DND-41 (cell line): ENCODE measurements around the gene HLCS.

Source experiments
- ATAC-seq: fragments of 200-7000 bp; cut with Tn5 transposase; 3 replicates; pipeline ENCODE4 v1.9.1; 2021; ENCODE audit warnings: low read depth; ENCODE audit not compliant: insufficient read depth
- DNase-seq: peaks from one replicate; pipeline ENCODE4 v3.0.0-alpha.2; 2020
- H2AFZ ChIP-seq: 2 replicates; pipeline ENCODE4 v1.6.0; 2012; ENCODE audit warnings: low read depth, low read length
- H3K27ac ChIP-seq: 2 replicates; pipeline ENCODE4 v1.5.1; 2012; ENCODE audit warnings: low read length, inconsistent platforms
- H3K27me3 ChIP-seq: fragments of 200-600 bp; sonication (generic); 2 replicates; pipeline ENCODE4 v1.6.0; 2012; ENCODE audit warnings: low read length, mild to moderate bottlenecking, inconsistent platforms; ENCODE audit not compliant: insufficient read depth, poor library complexity
- H3K36me3 ChIP-seq: 2 replicates; pipeline ENCODE4 v1.5.1; 2012; ENCODE audit warnings: low read length, inconsistent platforms; ENCODE audit not compliant: insufficient read depth
- H3K4me1 ChIP-seq: 2 replicates; pipeline ENCODE4 v1.5.1; 2012; ENCODE audit warnings: mild to moderate bottlenecking, low read length; ENCODE audit not compliant: insufficient read depth
- H3K4me2 ChIP-seq: 2 replicates; pipeline ENCODE4 v1.6.0; 2012; ENCODE audit warnings: mild to moderate bottlenecking, moderate library complexity, low read length, inconsistent platforms; ENCODE audit not compliant: insufficient read depth
- H3K4me3 ChIP-seq, 2 experiments: fragments of 200-600 bp in 1 of 2; shearing (Covaris generic) in 1 of 2; 2 replicates each; pipeline ENCODE4 v1.5.1; 2012 to 2016; ENCODE audit warnings: inconsistent platforms in 2 of 2, low read length in 2 of 2, mild to moderate bottlenecking in 2 of 2, low read depth in 1 of 2, moderate library complexity in 1 of 2
- H3K79me2 ChIP-seq: 2 replicates; pipeline ENCODE4 v1.6.0; 2012; ENCODE audit warnings: low read length, inconsistent platforms; ENCODE audit not compliant: insufficient read depth
- H3K9ac ChIP-seq: 2 replicates; pipeline ENCODE4 v1.6.0; 2012; ENCODE audit warnings: low read depth, mild to moderate bottlenecking, inconsistent platforms, low read length, moderate library complexity
- H3K9me3 ChIP-seq: 2 replicates; pipeline ENCODE4 v1.5.1; 2012; ENCODE audit warnings: low read length, moderate library complexity, mild to moderate bottlenecking, inconsistent platforms; ENCODE audit not compliant: insufficient read depth, severe bottlenecking
- H4K20me1 ChIP-seq: 2 replicates; pipeline ENCODE4 v1.6.0; 2012; ENCODE audit warnings: low read length; ENCODE audit not compliant: insufficient read depth
- EZH2 ChIP-seq: IDR thresholded peaks from 3 replicates; pipeline ENCODE4 v1.6.1; 2012; ENCODE audit warnings: borderline replicate concordance, low read depth, mild to moderate bottlenecking, moderate library complexity, low read length, inconsistent platforms; ENCODE audit not compliant: severe bottlenecking
- TF ChIP-seq, protein P1 (sequence below): IDR thresholded peaks from 2 replicates; pipeline ENCODE4 v1.5.1; 2012; ENCODE audit warnings: borderline replicate concordance, low read length, moderate library complexity, mild to moderate bottlenecking; ENCODE audit not compliant: poor library complexity, severe bottlenecking; ENCODE audit errors: extremely low read depth

HLCS gene

DNA sequence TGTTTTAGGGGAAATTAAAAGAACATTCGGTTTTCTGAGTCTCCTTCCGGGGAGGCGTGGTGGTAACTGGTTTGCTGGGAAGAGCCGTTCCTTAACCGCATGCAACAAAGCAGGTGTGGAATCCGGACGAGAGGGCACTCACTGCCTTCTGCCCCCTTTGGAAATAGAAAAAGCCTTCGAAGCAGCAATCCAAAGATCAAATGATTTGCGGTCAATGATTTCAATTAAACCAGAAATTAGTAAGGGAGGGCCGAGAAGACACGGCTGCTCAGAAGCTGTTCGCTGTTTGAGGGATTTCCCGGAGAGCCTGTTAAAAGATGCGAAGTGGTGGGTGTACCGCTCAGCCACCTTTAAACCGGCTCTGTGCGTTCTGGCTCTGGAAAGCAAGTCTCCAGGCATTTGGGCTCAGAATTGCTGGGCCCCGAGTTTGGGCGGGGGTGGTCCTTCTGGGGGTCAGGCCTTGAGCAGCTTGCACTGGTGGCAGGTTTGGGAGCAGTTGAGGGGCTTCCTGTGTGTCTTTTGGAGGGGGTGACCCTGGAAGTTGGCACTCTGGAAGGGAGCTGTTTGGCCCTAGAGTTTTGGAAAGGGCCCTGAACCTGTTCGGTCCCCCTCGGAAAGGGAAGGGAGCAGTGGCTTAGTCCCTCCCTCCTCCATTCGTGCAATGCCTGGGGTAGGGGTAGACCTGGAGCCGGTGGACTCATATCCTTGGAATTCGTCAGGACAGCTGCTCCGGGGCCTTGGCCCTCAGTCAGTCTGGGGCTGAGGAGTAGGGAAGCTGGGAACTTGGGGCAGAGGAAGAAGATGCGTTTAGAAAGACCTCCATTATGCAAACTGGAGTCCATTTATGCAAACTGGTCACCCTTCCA is 264.5 kb downstream of the HLCS start:
- no peaks in the 10 kb centered on the region for H3K27me3 ChIP-seq
- TF ChIP-seq, protein P1, sequence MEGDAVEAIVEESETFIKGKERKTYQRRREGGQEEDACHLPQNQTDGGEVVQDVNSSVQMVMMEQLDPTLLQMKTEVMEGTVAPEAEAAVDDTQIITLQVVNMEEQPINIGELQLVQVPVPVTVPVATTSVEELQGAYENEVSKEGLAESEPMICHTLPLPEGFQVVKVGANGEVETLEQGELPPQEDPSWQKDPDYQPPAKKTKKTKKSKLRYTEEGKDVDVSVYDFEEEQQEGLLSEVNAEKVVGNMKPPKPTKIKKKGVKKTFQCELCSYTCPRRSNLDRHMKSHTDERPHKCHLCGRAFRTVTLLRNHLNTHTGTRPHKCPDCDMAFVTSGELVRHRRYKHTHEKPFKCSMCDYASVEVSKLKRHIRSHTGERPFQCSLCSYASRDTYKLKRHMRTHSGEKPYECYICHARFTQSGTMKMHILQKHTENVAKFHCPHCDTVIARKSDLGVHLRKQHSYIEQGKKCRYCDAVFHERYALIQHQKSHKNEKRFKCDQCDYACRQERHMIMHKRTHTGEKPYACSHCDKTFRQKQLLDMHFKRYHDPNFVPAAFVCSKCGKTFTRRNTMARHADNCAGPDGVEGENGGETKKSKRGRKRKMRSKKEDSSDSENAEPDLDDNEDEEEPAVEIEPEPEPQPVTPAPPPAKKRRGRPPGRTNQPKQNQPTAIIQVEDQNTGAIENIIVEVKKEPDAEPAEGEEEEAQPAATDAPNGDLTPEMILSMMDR, result no peak
- TF ChIP-seq EZH2, result no peak
- H3K27ac ChIP-seq, result peak overlapping the region; percentile 86
- H3K9ac ChIP-seq, result peak overlapping the region; percentile 81
- DNase-seq (peak; percentile 39), ATAC-seq (peak; percentile 11; the same call in 2 of the 3 replicates)
- peak overlapping the region; percentile 35 to 73; a peak in 3 of 4 replicates for H3K4me3 ChIP-seq
- no peaks in the 10 kb centered on the region for H3K36me3 ChIP-seq
- H4K20me1 ChIP-seq, result no peaks in the 10 kb centered on the region
- peak overlapping the region; percentile 68 for H3K4me2 ChIP-seq
- H3K79me2 ChIP-seq, result peaks cover 38% of the 10 kb centered on the region
- peaks cover 40% of the 10 kb centered on the region for H3K4me1 ChIP-seq
- H2AFZ ChIP-seq, result peak overlapping the region; percentile 75
- H3K9me3 ChIP-seq, result peaks cover 1% of the 10 kb centered on the region

DNA sequence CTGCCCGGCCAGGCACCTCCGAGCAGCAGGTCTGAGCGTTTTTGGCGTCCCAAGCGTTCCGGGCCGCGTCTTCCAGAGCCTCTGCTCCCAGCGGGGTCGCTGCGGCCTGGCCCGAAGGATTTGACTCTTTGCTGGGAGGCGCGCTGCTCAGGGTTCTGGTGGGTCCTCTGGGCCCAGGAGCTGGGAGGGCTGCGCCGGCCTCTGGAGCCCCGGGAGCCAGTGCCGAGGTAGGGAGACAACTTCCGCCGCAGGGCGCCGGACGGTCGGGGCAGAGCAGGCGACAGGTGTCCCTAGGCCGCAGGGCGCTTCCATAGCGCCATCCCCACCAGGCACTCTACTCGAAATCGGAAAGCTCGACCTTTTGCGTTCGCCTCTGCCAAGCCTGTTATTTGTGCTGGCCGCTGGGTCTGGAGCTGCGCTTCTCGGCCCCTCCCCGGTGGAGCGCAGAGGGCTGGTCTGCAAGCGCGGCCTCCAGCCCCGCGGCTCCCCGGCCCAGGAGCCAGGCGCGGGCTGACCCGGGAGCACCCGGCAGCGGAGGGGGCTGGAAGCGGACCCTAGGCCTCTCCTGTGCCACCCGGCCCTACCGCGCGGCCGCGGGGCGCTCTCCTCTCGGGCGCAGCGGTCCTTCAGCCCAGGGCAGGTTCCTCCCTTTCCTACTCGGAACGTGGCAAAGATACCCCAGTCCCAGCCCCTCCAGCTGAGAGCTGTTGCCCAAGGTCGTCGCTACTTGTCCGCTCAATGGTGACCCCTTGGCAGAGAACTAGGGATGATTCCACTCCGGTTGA is 265.3 kb downstream of the HLCS start:
- TF ChIP-seq, protein P1, result peak; percentile 30
- TF ChIP-seq EZH2, result no peak
- no peaks in the 10 kb centered on the region for H4K20me1 ChIP-seq
- peak overlapping the region; percentile 81 for H3K9ac ChIP-seq
- H3K4me1 ChIP-seq, result peaks cover 36% of the 10 kb centered on the region
- H3K27ac ChIP-seq, result peak overlapping the region; percentile 86
- peaks cover 35% of the 10 kb centered on the region for H3K79me2 ChIP-seq
- no peaks in the 10 kb centered on the region for H3K36me3 ChIP-seq
- H3K4me2 ChIP-seq, result peak overlapping the region; percentile 68
- H3K9me3 ChIP-seq, result peaks cover 5% of the 10 kb centered on the region
- ATAC-seq, result peak; percentile 67
- H2AFZ ChIP-seq, result peak overlapping the region; percentile 75
- no peaks in the 10 kb centered on the region for H3K27me3 ChIP-seq
- peak; percentile 51 for DNase-seq
- peak overlapping the region; percentile 35 to 73; a peak in 3 of 4 replicates for H3K4me3 ChIP-seq
